ENCODE measurements around the gene GSTK1. TPM values are rescaled to one million over a fixed set of nuclear protein-coding genes. Genes with fewer than 3 reads are reported as not detected.

The GSTK1 gene
- total RNA-seq, 2 experiments from 2014 or later: 245 to 259 TPM

GRCh38 chr7:143272871-143273270 lies 9.6 kb downstream of the GSTK1 start:
- Histone ChIP-seq H3K4me3 (ENCODE audit: low read length) (no peak overlapping the region), H3K27me3 (ENCODE audit: control insufficient read depth in 1 of 2, insufficient read depth in 2 of 2, low read length in 2 of 2) (no peaks in the 10 kb centered on the region), H3K36me3 (ENCODE audit: insufficient read depth, low read length) (peaks cover 21% of the 10 kb centered on the region), H3K9me3 (ENCODE audit: control insufficient read depth in 1 of 2, insufficient read depth in 1 of 2, low read length in 2 of 2) (no peaks in the 10 kb centered on the region), H3K27ac (ENCODE audit: low read depth in 1 of 2, low read length in 2 of 2) (no peak overlapping the region), H3K4me1 (ENCODE audit: insufficient read depth, low read length) (peaks cover 5% of the 10 kb centered on the region)
- ATAC-seq (ENCODE audit: poor library complexity) (no peak), DNase-seq (no peak)
- ChIA-PET POLR2A (interaction anchor here (1.3 to 3.3 kb wide), 3 partner anchors 9 to 15 kb away, joined by 3 to 16 read pairs (median 5); partner anchors contain the start of genes CASP2 and GSTK1), CTCF (interaction anchor here (0.9 to 1.0 kb wide), 2 partner anchors 8 to 32 kb away, joined by 3 read pairs; no protein-coding TSS in a partner anchor)
- intact Hi-C loops (cut with DNase I, micrococcal nuclease): no loop called here
- H3K36me3 Mint-ChIP-seq (ENCODE audit: low read depth): peaks cover 35% of the 10 kb centered on the region
- TF ChIP-seq, protein P1, sequence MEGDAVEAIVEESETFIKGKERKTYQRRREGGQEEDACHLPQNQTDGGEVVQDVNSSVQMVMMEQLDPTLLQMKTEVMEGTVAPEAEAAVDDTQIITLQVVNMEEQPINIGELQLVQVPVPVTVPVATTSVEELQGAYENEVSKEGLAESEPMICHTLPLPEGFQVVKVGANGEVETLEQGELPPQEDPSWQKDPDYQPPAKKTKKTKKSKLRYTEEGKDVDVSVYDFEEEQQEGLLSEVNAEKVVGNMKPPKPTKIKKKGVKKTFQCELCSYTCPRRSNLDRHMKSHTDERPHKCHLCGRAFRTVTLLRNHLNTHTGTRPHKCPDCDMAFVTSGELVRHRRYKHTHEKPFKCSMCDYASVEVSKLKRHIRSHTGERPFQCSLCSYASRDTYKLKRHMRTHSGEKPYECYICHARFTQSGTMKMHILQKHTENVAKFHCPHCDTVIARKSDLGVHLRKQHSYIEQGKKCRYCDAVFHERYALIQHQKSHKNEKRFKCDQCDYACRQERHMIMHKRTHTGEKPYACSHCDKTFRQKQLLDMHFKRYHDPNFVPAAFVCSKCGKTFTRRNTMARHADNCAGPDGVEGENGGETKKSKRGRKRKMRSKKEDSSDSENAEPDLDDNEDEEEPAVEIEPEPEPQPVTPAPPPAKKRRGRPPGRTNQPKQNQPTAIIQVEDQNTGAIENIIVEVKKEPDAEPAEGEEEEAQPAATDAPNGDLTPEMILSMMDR (IDR thresholded peaks at IDR 0.05): no peak
- peaks cover 16% of the 10 kb centered on the region for H3K4me1 Mint-ChIP-seq (ENCODE audit: low read depth)
- H3K27me3 Mint-ChIP-seq: no peaks in the 10 kb centered on the region
- H3K4me3 Mint-ChIP-seq: no peak overlapping the region
- no peak overlapping the region for H3K27ac Mint-ChIP-seq
- no peaks in the 10 kb centered on the region for H3K9me3 Mint-ChIP-seq

DNA sequence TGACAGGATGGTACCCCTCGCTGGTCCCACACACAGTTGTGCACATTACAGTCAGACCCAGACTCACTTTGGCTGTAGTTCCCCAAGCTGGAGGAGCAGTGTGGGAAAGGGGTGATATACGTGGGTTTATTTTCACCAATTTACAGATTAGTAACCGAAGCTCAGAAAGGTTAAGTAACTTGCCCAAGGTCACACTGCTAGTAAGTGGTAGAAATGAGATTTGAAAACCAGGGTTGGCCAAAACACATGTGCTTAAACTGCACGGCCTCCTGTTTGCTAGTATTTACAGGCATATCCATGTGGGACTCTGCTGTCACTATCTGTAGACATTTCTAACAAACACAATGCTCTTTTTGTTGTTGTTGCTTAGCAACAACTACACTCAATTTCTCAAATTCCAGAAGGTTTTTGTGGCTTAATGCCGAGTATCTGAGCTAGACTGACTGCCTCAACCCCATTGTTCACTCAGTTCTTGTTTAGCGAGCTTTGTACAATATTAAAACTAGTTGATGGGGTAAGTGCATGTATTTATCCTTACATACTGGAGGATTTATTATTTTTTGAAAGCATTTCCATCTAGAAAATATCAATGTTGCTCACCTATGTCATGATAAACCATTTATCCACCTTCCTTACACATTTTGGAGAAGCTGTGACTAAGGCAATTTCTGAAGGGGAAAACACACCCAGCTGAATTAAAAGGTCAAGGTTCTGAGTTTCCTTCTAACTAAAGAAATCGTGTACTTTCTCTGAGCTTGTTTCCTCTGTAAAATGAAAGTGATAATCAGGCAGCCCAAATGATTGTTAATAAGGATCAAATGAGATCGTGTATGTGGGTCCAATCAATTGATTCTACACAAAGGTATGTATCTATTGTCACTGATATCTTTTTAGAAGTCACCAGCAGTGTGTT lies 16.2 kb downstream of the GSTK1 start:
- Histone ChIP-seq H3K27me3 (ENCODE audit: control insufficient read depth in 1 of 2, insufficient read depth in 2 of 2, low read length in 2 of 2) (no peaks in the 10 kb centered on the region), H3K9me3 (ENCODE audit: control insufficient read depth in 1 of 2, insufficient read depth in 1 of 2, low read length in 2 of 2) (no peaks in the 10 kb centered on the region), H3K4me3 (ENCODE audit: low read length) (peak overlapping the region; percentile 28), H3K36me3 (ENCODE audit: insufficient read depth, low read length) (no peaks in the 10 kb centered on the region), H3K27ac (ENCODE audit: low read depth in 1 of 2, low read length in 2 of 2) (peak overlapping the region; percentile 37 to 74), H3K4me1 (ENCODE audit: insufficient read depth, low read length) (peaks cover 30% of the 10 kb centered on the region)
- ChIA-PET CTCF (interaction anchor here (0.8 to 3.2 kb wide), 8 partner anchors 10 to 101 kb away, joined by 3 to 24 read pairs (median 6); partner anchors contain the start of gene GSTK1), POLR2A (interaction anchor here (0.6 to 3.8 kb wide), 14 partner anchors 9 to 471 kb away, joined by 3 to 41 read pairs (median 6); partner anchors contain the start of genes CASP2 and GSTK1)
- H3K4me3 Mint-ChIP-seq: peak overlapping the region; percentile 78
- ATAC-seq (ENCODE audit: poor library complexity) (peak; percentile 84), DNase-seq (peak in 3 of 14 experiments; percentile 56 to 78 (median 67))
- no peaks in the 10 kb centered on the region for H3K36me3 Mint-ChIP-seq (ENCODE audit: low read depth)
- H3K4me1 Mint-ChIP-seq (ENCODE audit: low read depth): peaks cover 42% of the 10 kb centered on the region
- TF ChIP-seq, protein P1 (IDR thresholded peaks at IDR 0.05): no peak
- intact Hi-C loops (cut with DNase I, micrococcal nuclease): loop anchor here in 1 of 2 experiments (10.0 kb wide), 1 partner anchor 425 kb away; the partner anchor contains the start of gene EPHB6
- no peaks in the 10 kb centered on the region for H3K9me3 Mint-ChIP-seq
- peak overlapping the region; percentile 88 for H3K27ac Mint-ChIP-seq
- no peaks in the 10 kb centered on the region for H3K27me3 Mint-ChIP-seq

- TF ChIP-seq, protein P1 (IDR thresholded peaks at IDR 0.05): no peak
- Histone ChIP-seq H3K27ac (ENCODE audit: low read depth in 1 of 2, low read length in 2 of 2) (peak overlapping the region; percentile 37 to 74), H3K36me3 (ENCODE audit: insufficient read depth, low read length) (no peaks in the 10 kb centered on the region), H3K4me3 (ENCODE audit: low read length) (peak overlapping the region; percentile 28), H3K4me1 (ENCODE audit: insufficient read depth, low read length) (peaks cover 30% of the 10 kb centered on the region), H3K27me3 (ENCODE audit: control insufficient read depth in 1 of 2, insufficient read depth in 2 of 2, low read length in 2 of 2) (no peaks in the 10 kb centered on the region), H3K9me3 (ENCODE audit: control insufficient read depth in 1 of 2, insufficient read depth in 1 of 2, low read length in 2 of 2) (no peaks in the 10 kb centered on the region)
- Mint-ChIP-seq H3K27me3 (no peaks in the 10 kb centered on the region), H3K27ac (peak overlapping the region; percentile 88), H3K4me3 (peak overlapping the region; percentile 78), H3K36me3 (ENCODE audit: low read depth) (no peaks in the 10 kb centered on the region), H3K4me1 (ENCODE audit: low read depth) (peaks cover 43% of the 10 kb centered on the region), H3K9me3 (no peaks in the 10 kb centered on the region)
- POLR2A ChIA-PET: interaction anchor here (0.8 to 3.8 kb wide), 12 partner anchors 8 to 472 kb away, joined by 3 to 41 read pairs (median 6); partner anchors contain the start of genes CASP2 and GSTK1
- intact Hi-C loops (cut with DNase I, micrococcal nuclease): loop anchor here in 1 of 2 experiments (10.0 kb wide), 1 partner anchor 425 kb away; the partner anchor contains the start of gene EPHB6
- ATAC-seq (ENCODE audit: poor library complexity) (no peak), DNase-seq (no peak)
- CTCF ChIA-PET: interaction anchor here (0.8 to 3.2 kb wide), 8 partner anchors 10 to 65 kb away, joined by 3 to 24 read pairs (median 4); partner anchors contain the start of gene GSTK1
These were observed 16.9 kb downstream of the GSTK1 start for GRCh38 chr7:143280160-143280559.
